GM06990 (cell line): Measurements from ENCODE around the gene STK32B.

ENCODE experiments used
- DNase-seq: peaks from one replicate; pipeline ENCODE4 v3.0.0-alpha.2; 2011; ENCODE audit not compliant: insufficient read length; ENCODE audit errors: extremely low read depth
- H3K27me3 ChIP-seq: replicated peaks from 2 replicates; pipeline ENCODE4 v1.6.0; 2011; ENCODE audit warnings: low read length; ENCODE audit not compliant: control insufficient read depth, insufficient read depth
- H3K36me3 ChIP-seq: 2 replicates; pipeline ENCODE4 v1.5.1; 2011; ENCODE audit warnings: low read length; ENCODE audit not compliant: control insufficient read depth, insufficient read depth
- H3K4me3 ChIP-seq: replicated peaks from 2 replicates; pipeline ENCODE4 v1.5.1; 2011; ENCODE audit warnings: low read depth, mild to moderate bottlenecking, control low read depth, low read length
- TF ChIP-seq, protein P1 (sequence below): IDR thresholded peaks from 2 replicates; pipeline ENCODE4 v1.5.1; 2011; ENCODE audit warnings: low read length, control low read depth, mild to moderate bottlenecking, inconsistent platforms; ENCODE audit not compliant: insufficient read depth, poor library complexity, severe bottlenecking

The STK32B gene

DNA sequence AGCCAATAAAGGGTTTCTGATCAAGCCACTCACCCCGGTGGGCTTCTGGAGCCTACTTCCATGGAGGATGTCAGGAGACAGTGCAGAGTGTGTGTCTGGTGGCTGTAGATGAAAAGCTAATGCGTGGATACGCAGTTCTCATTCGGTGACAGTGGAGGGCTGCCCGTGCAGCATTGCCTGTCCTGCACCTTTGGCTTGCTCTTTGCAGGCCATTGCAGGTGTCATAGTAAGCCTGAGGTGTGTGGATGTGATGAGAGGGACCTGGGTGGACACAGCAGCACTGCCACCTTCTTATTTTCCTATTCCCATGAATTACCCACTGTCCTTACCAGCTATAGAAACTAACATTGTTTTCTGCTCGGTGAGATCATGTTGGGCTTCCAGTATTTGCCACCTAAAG lies 101.2 kb downstream of the STK32B start:
- H3K36me3 ChIP-seq, result no peaks in the 10 kb centered on the region
- H3K4me3 ChIP-seq, result no peak overlapping the region
- no peaks in the 10 kb centered on the region for H3K27me3 ChIP-seq
- TF ChIP-seq, protein P1, sequence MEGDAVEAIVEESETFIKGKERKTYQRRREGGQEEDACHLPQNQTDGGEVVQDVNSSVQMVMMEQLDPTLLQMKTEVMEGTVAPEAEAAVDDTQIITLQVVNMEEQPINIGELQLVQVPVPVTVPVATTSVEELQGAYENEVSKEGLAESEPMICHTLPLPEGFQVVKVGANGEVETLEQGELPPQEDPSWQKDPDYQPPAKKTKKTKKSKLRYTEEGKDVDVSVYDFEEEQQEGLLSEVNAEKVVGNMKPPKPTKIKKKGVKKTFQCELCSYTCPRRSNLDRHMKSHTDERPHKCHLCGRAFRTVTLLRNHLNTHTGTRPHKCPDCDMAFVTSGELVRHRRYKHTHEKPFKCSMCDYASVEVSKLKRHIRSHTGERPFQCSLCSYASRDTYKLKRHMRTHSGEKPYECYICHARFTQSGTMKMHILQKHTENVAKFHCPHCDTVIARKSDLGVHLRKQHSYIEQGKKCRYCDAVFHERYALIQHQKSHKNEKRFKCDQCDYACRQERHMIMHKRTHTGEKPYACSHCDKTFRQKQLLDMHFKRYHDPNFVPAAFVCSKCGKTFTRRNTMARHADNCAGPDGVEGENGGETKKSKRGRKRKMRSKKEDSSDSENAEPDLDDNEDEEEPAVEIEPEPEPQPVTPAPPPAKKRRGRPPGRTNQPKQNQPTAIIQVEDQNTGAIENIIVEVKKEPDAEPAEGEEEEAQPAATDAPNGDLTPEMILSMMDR, result no peak
- no peak for DNase-seq

DNA sequence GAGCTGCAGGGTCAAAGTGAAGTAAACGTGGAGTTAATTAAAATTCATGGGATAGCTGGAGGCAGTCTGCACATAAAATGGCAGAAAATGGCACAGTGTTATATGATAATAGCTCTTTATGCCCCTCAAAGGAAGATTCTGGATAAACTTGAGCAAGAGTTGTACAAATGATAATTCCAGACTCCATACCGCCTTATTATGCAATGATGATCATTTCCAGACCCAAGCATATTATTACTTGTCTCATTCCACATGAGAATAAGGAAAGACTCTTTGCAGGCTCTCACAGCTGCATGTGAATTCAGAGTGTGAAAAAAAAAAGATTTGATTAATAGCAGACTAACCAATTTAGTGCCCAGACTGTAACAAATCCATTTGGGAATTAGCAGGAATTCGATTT lies 105.4 kb downstream of the STK32B start:
- no peak for DNase-seq
- TF ChIP-seq, protein P1, result no peak
- Histone ChIP-seq H3K36me3 (no peaks in the 10 kb centered on the region), H3K27me3 (no peaks in the 10 kb centered on the region), H3K4me3 (no peak overlapping the region)

DNA sequence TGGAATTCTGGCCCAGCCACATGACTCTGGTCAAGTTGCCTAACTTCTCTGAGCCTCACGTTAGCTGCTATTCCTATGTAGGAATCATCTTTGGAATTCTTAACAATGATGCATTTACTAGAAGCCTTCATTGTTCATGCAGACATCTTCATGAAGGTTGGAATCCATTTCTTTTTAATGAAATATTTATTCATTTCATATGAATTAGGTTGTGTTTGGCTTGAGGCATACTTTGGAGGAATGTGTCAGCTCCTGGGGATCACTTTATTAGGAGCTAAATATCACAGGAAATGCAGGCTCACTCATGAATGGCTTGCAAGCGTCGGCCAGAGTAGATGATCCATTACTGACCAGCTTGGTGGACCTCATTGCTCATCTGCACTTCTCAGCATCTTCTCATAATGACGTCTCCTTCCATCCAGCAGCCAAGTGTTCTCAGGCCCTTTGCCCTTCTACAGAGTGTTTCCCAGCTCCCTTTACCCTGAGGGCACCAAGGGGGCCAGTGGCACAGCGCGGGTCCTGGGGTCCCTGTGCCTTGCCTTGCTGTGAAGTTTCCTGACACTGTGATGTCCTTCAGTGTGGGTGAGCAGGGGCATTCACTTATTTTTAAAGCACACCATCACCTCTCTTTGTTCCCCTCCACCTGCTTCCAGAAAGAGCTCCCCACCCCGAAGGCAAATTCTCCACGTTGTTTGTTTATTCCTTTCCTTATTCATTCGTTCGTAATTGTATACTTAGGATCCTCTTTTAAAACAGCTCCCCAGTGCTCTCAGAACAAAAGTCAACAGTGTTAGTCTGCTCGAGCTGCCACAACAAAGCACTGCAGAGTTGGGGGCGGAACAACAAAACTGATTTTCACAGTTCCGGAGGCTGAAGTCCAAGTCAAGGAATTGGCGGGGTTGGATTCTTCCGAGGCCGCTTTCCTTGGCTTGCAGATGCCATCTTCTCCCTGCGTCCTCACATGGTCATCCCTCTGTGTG lies 106.8 kb downstream of the STK32B start:
- TF ChIP-seq, protein P1, result no peak
- H3K27me3 ChIP-seq, result no peaks in the 10 kb centered on the region
- H3K4me3 ChIP-seq, result no peak overlapping the region
- DNase-seq, result no peak
- no peaks in the 10 kb centered on the region for H3K36me3 ChIP-seq

DNA sequence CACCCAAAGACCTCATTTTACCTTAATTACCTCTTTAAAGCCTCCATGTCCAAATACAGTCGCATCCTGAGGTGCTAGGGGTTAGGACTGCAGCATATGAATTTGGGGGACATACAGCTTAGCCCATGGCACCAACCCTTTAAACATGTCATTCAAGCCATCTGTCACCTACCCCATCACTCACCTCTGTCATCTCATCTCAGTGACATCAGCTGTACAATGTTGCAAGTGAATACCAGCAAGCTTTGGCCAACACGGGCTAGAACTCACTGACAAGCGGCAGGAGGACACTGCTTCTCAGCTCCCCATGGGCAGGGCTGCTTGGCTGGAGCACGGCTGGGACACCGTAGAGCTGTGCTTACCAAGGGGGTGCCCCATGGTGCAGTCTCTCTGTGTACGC lies 107.5 kb downstream of the STK32B start:
- no peak for DNase-seq
- no peak overlapping the region for H3K4me3 ChIP-seq
- no peaks in the 10 kb centered on the region for H3K27me3 ChIP-seq
- TF ChIP-seq, protein P1, result no peak
- no peaks in the 10 kb centered on the region for H3K36me3 ChIP-seq

DNA sequence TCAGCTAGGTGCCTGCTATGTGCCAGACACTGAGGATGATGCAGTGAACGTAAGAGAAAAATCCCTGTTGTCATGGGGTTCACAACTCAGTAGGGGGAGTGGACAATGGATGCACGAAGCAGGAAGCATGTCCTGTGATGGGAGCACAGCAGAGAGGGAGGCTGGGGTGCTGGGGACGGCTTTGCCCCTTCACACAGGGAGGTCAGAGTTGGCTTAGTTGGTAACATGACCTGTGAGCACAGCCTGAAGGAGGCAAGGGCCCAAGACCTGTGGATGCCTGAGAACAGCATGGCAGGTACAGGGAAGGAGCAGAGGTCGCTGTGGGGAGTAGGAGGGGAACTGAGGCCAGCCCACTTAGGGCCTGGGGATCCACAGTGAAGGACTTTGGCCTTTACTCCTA lies 109.4 kb downstream of the STK32B start:
- Histone ChIP-seq H3K27me3 (no peaks in the 10 kb centered on the region; the same call in 1 of the 2 replicates), H3K4me3 (no peak overlapping the region), H3K36me3 (no peaks in the 10 kb centered on the region)
- DNase-seq, result no peak
- TF ChIP-seq, protein P1, result no peak
